ENCODE results near the gene KRT1. TPM values are rescaled to one million over a fixed set of nuclear protein-coding genes. Genes with fewer than 3 reads are reported as not detected.

The KRT1 gene
- total RNA-seq, 1 experiment from 2014 or later: not detected

- Mint-ChIP-seq H3K36me3 (ENCODE audit: insufficient read depth, unreplicated experiment) (no peaks in the 10 kb centered on the region), H3K4me3 (ENCODE audit: low read depth, unreplicated experiment) (no peak overlapping the region), H3K4me1 (ENCODE audit: low read depth, unreplicated experiment) (peaks cover 18% of the 10 kb centered on the region), H3K9me3 (ENCODE audit: low read depth, unreplicated experiment) (no peaks in the 10 kb centered on the region), H3K27ac (ENCODE audit: unreplicated experiment) (no peak overlapping the region), H3K27me3 (ENCODE audit: unreplicated experiment) (peaks cover 95% of the 10 kb centered on the region)
- no peak for DNase-seq
- TF ChIP-seq, protein P1, sequence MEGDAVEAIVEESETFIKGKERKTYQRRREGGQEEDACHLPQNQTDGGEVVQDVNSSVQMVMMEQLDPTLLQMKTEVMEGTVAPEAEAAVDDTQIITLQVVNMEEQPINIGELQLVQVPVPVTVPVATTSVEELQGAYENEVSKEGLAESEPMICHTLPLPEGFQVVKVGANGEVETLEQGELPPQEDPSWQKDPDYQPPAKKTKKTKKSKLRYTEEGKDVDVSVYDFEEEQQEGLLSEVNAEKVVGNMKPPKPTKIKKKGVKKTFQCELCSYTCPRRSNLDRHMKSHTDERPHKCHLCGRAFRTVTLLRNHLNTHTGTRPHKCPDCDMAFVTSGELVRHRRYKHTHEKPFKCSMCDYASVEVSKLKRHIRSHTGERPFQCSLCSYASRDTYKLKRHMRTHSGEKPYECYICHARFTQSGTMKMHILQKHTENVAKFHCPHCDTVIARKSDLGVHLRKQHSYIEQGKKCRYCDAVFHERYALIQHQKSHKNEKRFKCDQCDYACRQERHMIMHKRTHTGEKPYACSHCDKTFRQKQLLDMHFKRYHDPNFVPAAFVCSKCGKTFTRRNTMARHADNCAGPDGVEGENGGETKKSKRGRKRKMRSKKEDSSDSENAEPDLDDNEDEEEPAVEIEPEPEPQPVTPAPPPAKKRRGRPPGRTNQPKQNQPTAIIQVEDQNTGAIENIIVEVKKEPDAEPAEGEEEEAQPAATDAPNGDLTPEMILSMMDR (IDR thresholded peaks at IDR 0.05; ENCODE audit: unreplicated experiment): no peak
- CTCF ChIA-PET: interaction anchor here (1.5 kb wide), 1 partner anchor 172 kb away, joined by 5 read pairs; no protein-coding TSS in a partner anchor
- no TSS peak for BruUV-seq (replicated peaks)
- intact Hi-C loops (cut with micrococcal nuclease; ENCODE audit: unreplicated experiment): no loop called here
Measured at GRCh38 chr12:52693261-52693660, 13.1 kb upstream of the KRT1 start.

DNA sequence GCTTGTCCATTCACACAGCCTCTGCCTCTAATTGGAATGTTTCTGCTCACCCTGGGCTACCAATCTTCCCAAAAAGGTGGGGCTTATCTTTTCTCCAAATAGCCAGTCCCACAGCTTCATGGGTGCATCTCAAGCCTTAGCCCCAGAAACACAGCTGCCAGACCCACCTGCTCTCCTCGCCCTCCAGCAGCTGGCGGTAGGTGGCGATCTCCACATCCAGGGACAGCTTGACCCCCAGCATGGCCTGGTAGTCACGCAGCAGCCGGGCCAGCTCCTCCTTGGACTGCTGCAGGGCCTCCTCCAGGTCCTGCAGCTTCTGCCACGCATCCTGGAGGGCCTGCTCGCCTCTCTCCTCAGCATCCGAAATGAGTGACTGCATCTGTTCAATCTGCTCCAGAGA is 12.0 kb upstream of the KRT1 start:
- intact Hi-C loops (cut with micrococcal nuclease; ENCODE audit: unreplicated experiment): no loop called here
- peaks cover 95% of the 10 kb centered on the region for H3K27me3 Mint-ChIP-seq (ENCODE audit: unreplicated experiment)
- no peaks in the 10 kb centered on the region for H3K9me3 Mint-ChIP-seq (ENCODE audit: low read depth, unreplicated experiment)
- H3K36me3 Mint-ChIP-seq (ENCODE audit: insufficient read depth, unreplicated experiment): no peaks in the 10 kb centered on the region
- peaks cover 26% of the 10 kb centered on the region for H3K4me1 Mint-ChIP-seq (ENCODE audit: low read depth, unreplicated experiment)
- TF ChIP-seq, protein P1 (IDR thresholded peaks at IDR 0.05; ENCODE audit: unreplicated experiment): no peak
- H3K27ac Mint-ChIP-seq (ENCODE audit: unreplicated experiment): no peak overlapping the region
- CTCF ChIA-PET: interaction anchor here (1.0 to 1.5 kb wide), 2 partner anchors 168 to 173 kb away, joined by 3 to 5 read pairs; no protein-coding TSS in a partner anchor
- BruUV-seq (replicated peaks): no TSS peak
- no peak overlapping the region for H3K4me3 Mint-ChIP-seq (ENCODE audit: low read depth, unreplicated experiment)
- peak; percentile 33 for DNase-seq

DNA sequence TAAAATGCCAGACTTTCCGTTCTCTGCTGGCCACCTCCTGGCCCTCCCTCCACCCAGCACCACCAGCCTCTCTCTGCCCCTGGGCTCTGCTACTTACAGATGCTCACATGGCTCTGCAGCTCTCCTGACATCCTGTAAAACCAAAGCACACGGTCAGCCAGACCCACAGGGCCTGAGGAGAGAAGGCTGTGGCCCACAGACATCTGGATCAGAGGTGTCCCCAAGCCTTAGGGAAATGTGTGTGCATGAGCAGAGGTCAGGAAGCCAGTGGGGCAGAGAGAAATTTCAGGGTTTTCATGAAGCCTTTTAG is 11.6 kb upstream of the KRT1 start:
- H3K27me3 Mint-ChIP-seq (ENCODE audit: unreplicated experiment): peaks cover 95% of the 10 kb centered on the region
- no peak for DNase-seq
- H3K27ac Mint-ChIP-seq (ENCODE audit: unreplicated experiment): no peak overlapping the region
- H3K9me3 Mint-ChIP-seq (ENCODE audit: low read depth, unreplicated experiment): no peaks in the 10 kb centered on the region
- H3K4me1 Mint-ChIP-seq (ENCODE audit: low read depth, unreplicated experiment): peaks cover 26% of the 10 kb centered on the region
- intact Hi-C loops (cut with micrococcal nuclease; ENCODE audit: unreplicated experiment): no loop called here
- TF ChIP-seq, protein P1 (IDR thresholded peaks at IDR 0.05; ENCODE audit: unreplicated experiment): no peak
- no peak overlapping the region for H3K4me3 Mint-ChIP-seq (ENCODE audit: low read depth, unreplicated experiment)
- no TSS peak for BruUV-seq (replicated peaks)
- no peaks in the 10 kb centered on the region for H3K36me3 Mint-ChIP-seq (ENCODE audit: insufficient read depth, unreplicated experiment)
- CTCF ChIA-PET: interaction anchor here (1.0 to 1.5 kb wide), 2 partner anchors 168 to 174 kb away, joined by 3 to 5 read pairs; no protein-coding TSS in a partner anchor

DNA sequence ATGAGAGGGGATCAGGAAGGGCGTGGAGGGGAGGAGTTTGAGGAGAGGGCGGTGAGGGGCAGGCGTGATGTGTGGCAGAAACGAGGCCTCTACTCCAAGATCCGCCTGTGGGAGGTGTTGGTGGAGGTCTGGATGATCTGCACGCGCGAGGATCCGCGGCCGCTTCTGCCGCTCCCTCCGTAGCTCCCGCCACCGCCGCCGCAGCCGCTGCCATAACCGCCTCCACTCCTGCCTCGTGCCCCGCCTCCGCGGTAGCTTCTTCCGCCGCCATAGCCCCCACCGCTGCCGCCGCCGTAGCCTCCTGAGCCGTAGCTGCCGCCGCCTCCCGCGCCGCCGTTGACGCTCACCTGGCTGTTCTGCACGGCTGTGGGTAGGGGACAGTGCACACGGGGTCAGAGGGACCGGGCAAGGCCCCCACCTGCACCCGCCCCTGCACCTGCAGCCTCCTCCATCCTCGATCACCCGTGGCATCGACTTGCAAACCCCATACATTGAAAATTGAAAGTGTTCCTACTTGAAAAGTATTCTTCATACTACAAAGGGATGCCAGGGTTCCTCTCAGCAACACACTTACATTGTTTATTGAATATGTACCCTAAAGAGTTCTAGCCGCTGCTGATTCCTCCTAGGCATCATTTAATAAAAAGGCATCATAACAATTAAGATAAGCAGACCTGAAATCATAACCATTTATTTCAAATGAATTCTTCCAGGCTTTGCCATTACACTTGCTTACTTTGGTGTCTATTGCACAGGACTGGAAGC is 11.1 kb upstream of the KRT1 start:
- TF ChIP-seq, protein P1 (IDR thresholded peaks at IDR 0.05; ENCODE audit: unreplicated experiment): no peak
- peak overlapping the region; percentile 50 for H3K4me3 Mint-ChIP-seq (ENCODE audit: low read depth, unreplicated experiment)
- H3K27me3 Mint-ChIP-seq (ENCODE audit: unreplicated experiment): peaks cover 95% of the 10 kb centered on the region
- peaks cover 26% of the 10 kb centered on the region for H3K4me1 Mint-ChIP-seq (ENCODE audit: low read depth, unreplicated experiment)
- no peaks in the 10 kb centered on the region for H3K36me3 Mint-ChIP-seq (ENCODE audit: insufficient read depth, unreplicated experiment)
- H3K27ac Mint-ChIP-seq (ENCODE audit: unreplicated experiment): no peak overlapping the region
- CTCF ChIA-PET: no interaction called here
- BruUV-seq (replicated peaks): no TSS peak
- intact Hi-C loops (cut with micrococcal nuclease; ENCODE audit: unreplicated experiment): no loop called here
- DNase-seq: peak; percentile 13
- H3K9me3 Mint-ChIP-seq (ENCODE audit: low read depth, unreplicated experiment): no peaks in the 10 kb centered on the region
